GM18505 (cell line): ENCODE data around the gene OPALIN.
A peak's percentile ranks its signal among the peaks of the same experiment; 100 is the strongest.
"Not testable (repeated sequence)": the region's sequence is repeated elsewhere in the genome, so short reads cannot be mapped to it uniquely, and the experiment has no call there.

ENCODE experiments used
- ATAC-seq: cut with Tn5 transposase; IDR thresholded peaks from one replicate; pipeline ENCODE4 v1.9.1; 2021; ENCODE audit not compliant: unreplicated experiment
- POLR2A ChIP-seq: IDR thresholded peaks from 4 replicates; pipeline ENCODE4 v1.6.1; 2011; ENCODE audit warnings: borderline replicate concordance; ENCODE audit not compliant: insufficient read depth, insufficient read length; ENCODE audit errors: extremely low read depth

Gene OPALIN

DNA sequence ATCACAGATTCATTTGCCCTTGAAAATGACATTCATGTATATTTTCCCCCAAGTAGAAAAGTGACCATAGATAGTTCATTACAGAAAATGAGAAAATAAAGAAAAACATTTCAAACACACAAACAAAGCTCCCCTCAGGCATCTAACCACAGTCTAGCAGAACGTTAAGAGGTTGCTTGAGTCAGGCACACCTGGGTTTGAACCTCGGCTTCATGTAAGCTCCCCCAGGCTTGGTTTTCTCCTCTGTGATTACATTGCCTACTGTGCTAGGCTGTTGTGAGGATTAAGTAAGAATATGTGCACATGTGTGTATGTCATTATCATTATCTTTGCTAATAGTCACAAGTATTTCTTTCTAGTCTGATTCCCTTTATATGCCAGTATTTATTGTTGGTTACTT is 45.5 kb downstream of the OPALIN start:
- TF ChIP-seq POLR2A: no peak
- no peak for ATAC-seq

DNA sequence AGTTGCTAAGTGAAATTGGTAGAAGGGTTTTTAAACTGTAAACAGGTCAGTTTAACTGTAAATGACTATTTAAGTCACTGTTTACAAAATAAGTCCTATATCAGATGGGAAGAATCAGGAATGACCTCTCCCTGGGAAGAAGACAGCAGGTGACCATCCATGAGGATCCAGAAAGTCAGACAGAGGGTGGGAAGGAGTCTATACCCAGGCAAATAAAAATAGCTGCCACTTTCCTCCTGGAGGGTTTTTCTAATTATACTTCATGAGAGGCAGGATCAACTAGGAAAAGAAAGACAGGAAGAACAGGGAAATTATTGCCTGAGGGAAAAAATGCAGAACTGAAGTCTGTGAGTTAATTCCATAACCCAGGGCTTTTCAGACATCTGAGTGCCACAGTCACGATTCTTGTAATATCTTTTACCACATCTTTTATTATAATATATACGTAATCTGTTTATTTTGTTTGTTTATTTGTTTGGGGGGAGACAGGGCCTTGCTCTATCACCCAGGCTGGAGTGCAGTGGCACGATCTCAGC is 47.6 kb downstream of the OPALIN start:
- no peak for TF ChIP-seq POLR2A
- ATAC-seq: no peak

DNA sequence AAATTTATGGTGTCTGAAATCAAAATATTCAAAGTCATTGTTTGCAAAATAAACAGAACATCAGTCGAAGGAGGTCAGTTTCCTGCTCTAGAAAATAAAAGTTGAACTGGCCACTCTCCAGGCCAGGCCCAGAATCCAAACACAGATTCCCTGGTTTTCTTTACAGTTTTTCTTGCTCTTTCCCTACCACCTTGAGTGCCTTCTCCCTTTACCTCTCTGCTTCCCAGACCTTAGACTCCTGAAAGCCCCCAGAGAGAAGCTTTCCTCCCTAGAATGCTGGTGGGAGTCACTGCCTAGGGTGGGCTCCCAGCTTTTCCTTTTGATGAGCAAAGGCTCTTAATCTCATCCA is 48.5 kb downstream of the OPALIN start:
- no peak for ATAC-seq
- TF ChIP-seq POLR2A: no peak

DNA sequence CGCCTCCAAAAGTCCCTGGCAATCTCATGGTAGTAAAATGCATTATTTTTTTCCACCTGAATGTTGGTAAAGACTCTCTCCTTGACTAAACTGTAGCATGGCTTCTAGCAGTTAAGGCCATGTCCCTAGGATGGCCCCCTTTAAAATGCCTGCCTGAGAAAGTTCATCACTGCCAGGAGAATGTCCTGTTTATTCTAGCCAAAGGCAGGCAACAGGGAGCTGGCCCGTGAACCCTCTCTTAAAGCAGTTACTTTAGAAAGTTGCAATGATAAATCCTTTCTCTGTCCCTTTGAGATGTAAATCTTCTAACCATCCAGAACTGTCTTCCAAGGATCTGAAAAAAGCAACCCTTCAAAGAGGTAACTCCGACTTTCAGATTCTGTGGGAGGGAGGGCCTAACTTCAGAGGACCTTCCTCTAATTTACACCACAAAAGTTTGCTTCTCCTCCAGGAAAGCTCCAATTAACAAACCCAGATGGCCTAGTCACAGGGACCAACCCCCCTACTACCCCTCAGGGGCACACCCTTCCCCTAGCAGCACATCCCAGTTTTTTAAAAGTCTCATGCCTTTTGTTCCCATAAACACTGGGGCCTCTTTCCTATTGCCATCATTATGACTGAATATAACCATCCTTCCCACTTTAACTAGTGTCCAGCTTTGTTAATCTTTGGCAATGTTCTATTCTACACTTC is 49.0 kb downstream of the OPALIN start:
- no peak for TF ChIP-seq POLR2A
- ATAC-seq: no peak

DNA sequence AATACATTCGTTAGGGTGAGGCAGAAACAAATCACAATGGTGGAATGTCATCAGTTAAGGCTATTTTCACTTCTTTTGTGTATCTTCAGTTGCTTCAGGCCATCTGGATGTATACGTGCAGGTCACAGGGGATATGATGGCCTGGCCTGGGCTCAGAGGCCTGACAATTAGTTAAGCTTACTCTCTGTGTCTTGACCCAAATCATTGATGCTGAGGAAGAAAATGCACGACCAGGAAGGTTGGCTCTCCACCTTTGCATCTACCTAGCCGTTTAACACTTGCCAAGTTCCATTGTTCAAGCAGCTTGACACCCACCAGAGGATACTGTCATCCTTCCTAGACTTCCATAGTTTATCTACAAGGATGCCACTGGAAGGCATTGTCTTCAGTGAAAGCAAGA is 49.9 kb downstream of the OPALIN start:
- ATAC-seq: not testable (repeated sequence)

DNA sequence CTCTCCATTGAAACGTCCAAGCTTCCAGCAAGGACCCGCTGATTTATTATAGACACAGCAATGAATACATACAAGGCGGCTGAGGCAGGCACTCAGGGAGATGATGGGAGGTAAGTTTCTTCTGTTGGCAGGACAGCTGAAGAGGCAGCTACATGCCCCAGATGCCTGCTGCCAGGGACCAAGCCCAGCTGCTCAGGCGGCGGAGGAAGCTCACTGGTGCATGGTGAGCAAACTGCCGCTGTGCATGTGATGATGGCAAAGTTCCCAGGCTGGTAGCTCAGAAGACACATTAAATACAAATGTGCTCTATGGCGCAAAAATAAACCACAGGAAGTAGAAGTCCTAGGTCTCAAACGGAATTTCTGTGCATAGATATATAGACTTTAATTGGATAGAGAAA is 52.3 kb downstream of the OPALIN start:
- no peak for TF ChIP-seq POLR2A
- peak; percentile 62 for ATAC-seq

DNA sequence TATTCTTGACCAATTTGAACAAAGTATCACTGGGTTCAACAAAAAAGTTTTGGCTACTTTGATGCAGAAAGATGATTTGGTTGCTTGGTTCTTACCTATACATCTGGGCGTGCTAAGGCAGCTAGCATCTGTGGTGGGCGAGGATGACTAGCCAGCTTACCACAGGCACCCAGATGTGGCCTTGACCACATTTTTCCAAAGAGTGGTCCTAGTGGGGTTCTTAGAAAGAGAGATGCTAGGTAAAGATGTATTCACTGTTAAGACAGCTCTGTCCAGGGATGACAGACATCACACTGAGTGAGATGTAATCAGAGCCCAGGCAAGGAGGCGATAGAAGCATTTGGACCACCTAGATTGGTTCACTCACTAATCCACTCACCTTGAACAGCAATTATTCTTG is 53.8 kb downstream of the OPALIN start:
- TF ChIP-seq POLR2A: no peak
- ATAC-seq: no peak

DNA sequence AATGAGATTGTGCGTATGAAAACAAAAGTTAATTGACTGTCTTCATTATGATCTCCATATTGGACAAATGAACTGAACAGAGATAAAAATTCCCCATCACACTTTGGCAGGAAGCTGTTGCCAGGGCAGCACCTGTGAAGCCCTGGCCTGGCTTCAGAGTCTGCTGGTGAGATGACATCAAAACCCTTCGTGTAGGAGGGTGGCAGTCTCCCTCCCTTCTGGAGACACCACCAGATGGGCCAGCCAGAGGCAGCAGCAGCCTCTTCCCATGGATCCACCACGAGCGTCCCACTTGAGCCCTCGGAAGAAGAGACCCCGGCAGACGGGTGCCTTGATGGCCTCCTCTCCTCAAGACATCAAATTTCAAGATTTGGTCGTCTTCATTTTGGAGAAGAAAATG is 54.6 kb downstream of the OPALIN start, which contains the start of gene DNTT:
Gene DNTT, plus strand, starts transcription at position 205 of the 400 bp plus-strand sequence. Its CDS starts 64 bp downstream, at position 269.
- no peak for ATAC-seq
- no peak for TF ChIP-seq POLR2A

DNA sequence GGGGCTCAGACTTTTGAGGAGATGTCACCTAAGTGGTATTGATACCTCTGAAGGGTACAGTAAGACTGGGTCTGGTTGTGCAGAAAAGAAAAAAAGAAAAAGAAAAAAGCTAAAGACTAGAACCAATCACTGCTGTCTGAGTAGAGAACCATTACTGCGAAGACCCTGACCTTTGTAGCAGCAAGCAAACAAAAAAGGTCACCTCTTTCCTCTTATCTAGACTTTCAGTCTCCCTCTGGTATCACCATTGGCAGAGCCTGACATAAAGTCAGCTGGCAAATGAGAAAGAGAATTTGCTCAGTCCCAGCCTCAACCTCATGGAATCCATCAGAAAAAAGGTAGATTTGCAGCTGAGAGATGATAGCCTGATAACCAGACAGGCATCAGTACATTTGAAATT is 57.2 kb downstream of the OPALIN start:
- no peak for TF ChIP-seq POLR2A
- no peak for ATAC-seq

DNA sequence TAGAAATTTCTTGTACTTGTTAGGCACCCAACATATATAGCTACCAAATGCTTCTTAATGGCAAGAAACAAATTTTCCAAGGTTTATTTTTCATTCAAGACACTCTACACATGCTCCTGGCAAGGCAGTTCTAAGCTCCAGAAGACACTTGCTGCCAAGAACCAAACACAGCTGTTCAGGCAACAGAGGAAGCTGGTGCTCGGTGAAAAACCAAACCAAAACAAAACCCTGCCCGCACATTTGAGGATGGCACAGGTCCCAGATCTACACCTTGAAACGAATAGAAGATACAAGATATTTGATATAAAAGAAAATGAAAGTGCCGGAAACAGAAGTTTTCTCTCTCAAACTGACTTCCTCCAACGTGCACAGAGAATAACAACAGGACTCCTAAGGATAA is 59.4 kb downstream of the OPALIN start:
- ATAC-seq: no peak
- TF ChIP-seq POLR2A: no peak

DNA sequence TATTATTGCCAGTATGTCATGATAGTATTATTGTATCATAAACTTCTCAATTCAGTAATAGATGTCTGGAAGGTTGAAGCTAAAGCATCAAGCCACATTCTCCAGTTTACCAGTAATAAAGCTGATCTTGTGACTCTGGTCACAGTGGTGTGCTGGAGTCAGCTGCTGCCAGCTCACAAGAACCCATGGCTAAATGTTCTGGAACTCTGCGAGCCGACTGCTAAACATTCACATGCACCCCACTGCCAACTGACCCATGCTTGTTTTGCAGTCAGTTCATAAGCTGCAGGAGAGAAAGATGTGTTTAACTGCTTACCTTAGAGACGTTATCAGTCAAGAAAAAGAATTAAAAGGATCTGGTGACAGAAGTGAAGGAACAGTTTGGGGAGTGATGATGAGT is 60.4 kb downstream of the OPALIN start:
- no peak for TF ChIP-seq POLR2A
- ATAC-seq: no peak

DNA sequence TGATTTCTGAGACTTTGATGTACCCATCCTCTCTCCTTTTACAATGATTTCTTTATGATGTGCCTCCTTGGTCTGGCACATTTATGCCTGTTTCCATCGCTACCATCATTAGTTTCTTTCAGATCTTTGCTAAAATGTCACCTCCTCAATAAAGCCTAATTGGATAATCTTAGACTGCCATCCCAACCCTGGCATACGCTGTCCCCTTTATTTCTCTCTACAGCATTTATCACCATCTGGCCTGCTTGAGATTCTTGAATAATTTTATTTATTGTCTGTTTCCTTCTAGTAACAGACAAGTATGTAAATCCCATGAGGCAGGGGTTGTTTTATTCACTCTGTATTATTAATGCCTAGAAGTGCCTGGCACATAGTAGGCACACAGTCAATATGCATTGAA is 61.3 kb downstream of the OPALIN start:
- no peak for ATAC-seq
- TF ChIP-seq POLR2A: no peak

DNA sequence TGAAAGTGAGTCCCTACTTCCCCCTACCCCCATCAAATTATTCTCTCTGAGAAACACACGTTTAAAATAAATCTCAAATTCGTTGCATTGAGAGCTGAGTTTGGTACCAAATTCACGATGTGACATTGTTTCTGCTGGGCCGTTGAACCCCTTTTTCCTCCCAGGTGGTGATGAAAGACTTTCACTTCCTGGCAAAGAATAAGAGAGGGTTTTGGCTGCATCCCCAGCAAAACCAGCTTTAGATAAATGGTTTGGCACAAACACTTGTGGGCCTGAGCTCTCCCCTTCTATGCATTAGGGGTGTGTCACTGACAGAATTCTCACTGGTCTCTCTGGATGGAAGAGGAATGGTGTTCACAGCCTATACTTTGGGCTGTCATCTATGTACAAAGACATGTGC is 63.3 kb downstream of the OPALIN start:
- no peak for TF ChIP-seq POLR2A
- no peak for ATAC-seq
